ENCODE data around the gene DPM2.

GRCh38 chr9:127947841-127948710 lies 10.4 kb upstream of the DPM2 start:
- TF ChIP-seq CTCF (IDR thresholded peaks at IDR 0.05) (no peak), POLR2A (IDR thresholded peaks at IDR 0.05) (no peak)
